HG03135 (cell line): ENCODE results near the gene ARL8A.
A peak's percentile ranks its signal among the peaks of the same experiment; 100 is the strongest.
"Not testable (repeated sequence)": the region's sequence is repeated elsewhere in the genome, so short reads cannot be mapped to it uniquely, and the experiment has no call there.

ENCODE experiments used
- ATAC-seq: cut with Tn5 transposase; IDR thresholded peaks from one replicate; pipeline ENCODE4 v1.9.1; 2021; ENCODE audit warnings: mild to moderate bottlenecking, moderate library complexity; ENCODE audit not compliant: unreplicated experiment

Gene ARL8A

GRCh38 chr1:202144402-202145067, at the start of gene ARL8A:
TSS of gene ARL8A (minus strand) at chr1:202144737. CDS start at chr1:202144572, 165 bp downstream.
- peak; percentile 60 for ATAC-seq

- no peak for ATAC-seq
These were observed 49.8 kb upstream of the ARL8A start for GRCh38 chr1:202194328-202194648.

- ATAC-seq: no peak
These were observed 49.2 kb upstream of the ARL8A start, which contains the start of gene LGR6 for GRCh38 chr1:202193614-202194327. TSS of gene LGR6 (plus strand) at chr1:202193799. CDS start at chr1:202193990, 191 bp downstream.

GRCh38 chr1:202192770-202193613, 48.5 kb upstream of the ARL8A start:
- ATAC-seq: no peak

GRCh38 chr1:202191391-202191790, 46.9 kb upstream of the ARL8A start:
- ATAC-seq: not testable (repeated sequence)

GRCh38 chr1:202189918-202190715, 45.6 kb upstream of the ARL8A start:
- no peak for ATAC-seq

- no peak for ATAC-seq
These were observed 44.7 kb upstream of the ARL8A start for GRCh38 chr1:202189001-202189790.

GRCh38 chr1:202187697-202188407, 43.3 kb upstream of the ARL8A start:
- ATAC-seq: no peak

- no peak for ATAC-seq
These were observed 42.6 kb upstream of the ARL8A start for GRCh38 chr1:202187041-202187671.

GRCh38 chr1:202186327-202186726, 41.8 kb upstream of the ARL8A start:
- ATAC-seq: no peak

- no peak for ATAC-seq
These were observed 40.4 kb upstream of the ARL8A start for GRCh38 chr1:202184750-202185460.

- no peak for ATAC-seq
These were observed 37.7 kb upstream of the ARL8A start for GRCh38 chr1:202182040-202182877.

GRCh38 chr1:202181586-202181985, 37.0 kb upstream of the ARL8A start:
- ATAC-seq: no peak

- not testable (repeated sequence) for ATAC-seq
These were observed 36.2 kb upstream of the ARL8A start for GRCh38 chr1:202180751-202181139.

- ATAC-seq: no peak
These were observed 35.6 kb upstream of the ARL8A start for GRCh38 chr1:202179828-202180750.
